T-helper 2 cell treated with Interferon-gamma antibody and Interleukin-4, amounts not matched to agents 100 ng/mL and 5 ng/mL, for 36 hours (primary cell): Measurements from ENCODE around the gene SLC66A1. TPM values are rescaled to one million over a fixed set of nuclear protein-coding genes. Genes with fewer than 3 reads are reported as not detected.

Experiments
- intact Hi-C: fragments of 100-400 bp; cut with micrococcal nuclease; formaldehyde crosslinking; loops from one replicate; pipeline ENCODE4 v1.15.1; 2023
- total RNA-seq: library from RNA; stranded (reverse); gene quantifications from 2 replicates; pipeline ENCODE4 v1.2.3, GENCODE V29; 2022

The SLC66A1 gene
- total RNA-seq, 1 donor from 2014 or later, result 6.0 TPM

- intact Hi-C loops, result no loop called here
Observed at GRCh38 chr1:19323987-19324664, 12.0 kb downstream of the SLC66A1 start.

- intact Hi-C loops, result no loop called here
Observed at GRCh38 chr1:19324665-19324990, 12.5 kb downstream of the SLC66A1 start.

DNA sequence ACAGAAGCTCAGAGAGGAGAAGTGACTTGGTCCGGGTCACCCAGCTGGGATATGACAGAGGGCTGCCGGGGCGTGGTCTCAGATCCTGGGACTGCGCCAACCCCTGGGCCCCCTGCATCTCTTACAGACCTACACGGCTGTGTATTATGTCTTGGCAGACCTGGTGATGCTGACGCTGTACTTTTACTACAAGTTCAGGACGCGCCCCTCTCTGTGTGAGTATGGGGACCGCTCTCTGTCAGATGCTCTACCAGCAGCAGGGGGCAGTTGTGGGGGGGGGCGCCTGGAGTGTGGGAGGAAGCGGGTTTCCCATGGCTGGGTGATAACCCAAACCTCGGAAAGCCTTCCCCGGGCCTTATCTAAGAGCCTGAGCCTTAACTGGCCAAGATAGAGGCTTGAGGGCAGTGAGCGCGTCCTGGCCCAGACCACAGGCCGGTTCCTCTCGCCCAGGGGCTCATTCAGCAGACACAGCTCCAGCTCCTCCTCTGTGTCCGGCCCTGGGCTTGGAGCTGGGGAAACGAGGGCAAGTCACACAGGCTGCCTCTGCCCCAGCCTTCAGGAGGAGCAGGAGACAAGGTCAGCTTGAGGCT lies 13.3 kb downstream of the SLC66A1 start:
- intact Hi-C loops, result no loop called here

DNA sequence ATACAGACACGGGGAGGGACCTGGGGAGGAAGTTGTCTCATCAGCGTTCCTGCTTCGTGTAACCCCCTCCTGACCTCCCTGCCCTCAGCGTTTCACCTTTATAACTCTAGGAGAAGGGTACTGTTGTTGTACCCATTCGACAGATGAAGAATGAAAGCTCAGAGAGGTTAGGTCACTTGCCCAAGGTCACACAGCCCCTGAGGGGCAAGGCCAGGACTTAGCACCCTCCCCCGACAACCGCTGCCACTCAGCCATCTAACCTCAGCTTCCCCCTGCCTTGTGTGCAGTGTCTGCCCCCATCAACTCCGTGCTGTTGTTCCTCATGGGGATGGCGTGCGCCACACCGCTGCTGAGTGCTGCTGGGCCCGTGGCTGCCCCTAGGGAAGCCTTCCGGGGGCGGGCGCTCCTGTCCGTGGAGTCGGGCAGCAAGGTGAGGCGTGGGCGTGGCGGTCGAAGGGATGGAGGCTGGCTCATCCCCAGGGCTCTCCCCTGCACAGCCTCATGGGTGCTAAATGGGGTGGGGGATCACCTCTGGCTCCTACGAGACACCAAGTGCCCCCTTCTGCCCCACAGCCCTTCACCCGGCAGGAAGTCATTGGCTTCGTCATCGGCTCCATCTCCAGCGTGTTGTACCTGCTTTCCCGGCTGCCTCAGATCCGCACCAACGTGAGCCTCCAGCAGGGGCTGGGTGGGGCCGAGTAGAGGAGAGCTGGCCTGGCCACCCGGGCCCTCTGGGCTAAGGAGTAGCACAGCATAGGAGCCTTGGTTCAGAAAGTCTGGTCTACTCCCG lies 14.0 kb downstream of the SLC66A1 start:
- intact Hi-C loops, result no loop called here

- intact Hi-C loops, result no loop called here
Observed at GRCh38 chr1:19326748-19327065, 14.6 kb downstream of the SLC66A1 start.

- intact Hi-C loops, result no loop called here
Observed at GRCh38 chr1:19327301-19327700, 15.2 kb downstream of the SLC66A1 start.

DNA sequence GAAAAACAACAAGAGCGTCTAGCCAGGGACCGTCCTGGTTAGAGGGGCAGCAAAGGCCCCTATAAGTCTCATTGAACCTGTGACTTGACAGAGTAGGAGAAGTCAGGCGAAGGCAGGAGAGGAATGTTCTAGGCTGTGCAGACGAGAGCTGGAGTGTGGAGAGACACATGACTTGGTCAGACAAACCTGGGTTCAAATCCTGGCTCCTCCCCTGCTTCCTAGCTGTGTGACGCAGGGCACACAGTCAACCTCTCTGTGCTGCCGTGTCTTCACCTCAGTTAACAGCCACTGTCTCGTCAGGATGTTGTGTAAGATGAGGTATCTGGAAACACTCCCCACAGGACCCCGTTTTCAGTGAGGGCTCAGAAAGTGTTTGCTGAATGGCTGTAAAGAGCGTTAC lies 15.6 kb downstream of the SLC66A1 start:
- intact Hi-C loops, result no loop called here

- intact Hi-C loops, result no loop called here
Observed at GRCh38 chr1:19328486-19328885, 16.4 kb downstream of the SLC66A1 start.

DNA sequence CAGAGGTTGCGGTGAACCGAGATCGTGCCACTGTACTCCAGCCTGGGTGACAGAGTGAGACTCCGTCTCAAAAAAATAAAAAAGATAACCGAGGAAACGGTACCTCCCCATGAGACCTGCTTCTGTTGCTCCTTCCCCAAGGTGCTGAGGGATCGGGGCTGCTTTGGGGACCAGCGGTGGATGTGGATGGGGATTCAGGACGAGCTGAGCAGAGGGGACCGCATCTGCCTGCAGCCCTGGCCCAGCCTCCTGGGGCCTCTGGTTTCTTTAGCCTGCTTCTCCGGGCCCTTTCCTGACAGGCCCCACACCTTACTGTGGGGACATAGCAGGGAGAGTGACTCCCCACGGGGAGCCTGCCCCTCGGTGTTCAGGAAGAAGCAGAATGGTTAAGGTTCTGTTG lies 17.1 kb downstream of the SLC66A1 start:
- intact Hi-C loops, result no loop called here

DNA sequence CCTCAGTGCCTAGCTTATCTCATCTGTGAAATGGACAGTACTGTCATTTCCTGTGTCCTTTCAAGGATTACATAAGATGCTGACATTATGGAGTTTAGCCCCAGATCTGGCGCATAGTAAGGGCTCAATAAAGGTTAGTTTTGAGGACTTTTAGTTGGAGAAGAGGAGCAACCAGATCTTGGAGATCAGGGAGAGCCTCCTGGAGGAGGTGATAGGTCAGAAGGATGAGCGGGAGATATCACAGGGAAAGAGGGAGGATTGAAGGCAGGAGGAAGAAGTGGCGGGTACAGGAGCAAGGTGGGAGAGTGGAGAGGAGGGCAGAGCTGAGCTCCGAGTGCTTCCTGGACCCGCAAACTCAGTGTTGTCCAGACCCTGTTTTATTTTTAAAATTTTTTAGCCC lies 17.5 kb downstream of the SLC66A1 start:
- intact Hi-C loops, result no loop called here

DNA sequence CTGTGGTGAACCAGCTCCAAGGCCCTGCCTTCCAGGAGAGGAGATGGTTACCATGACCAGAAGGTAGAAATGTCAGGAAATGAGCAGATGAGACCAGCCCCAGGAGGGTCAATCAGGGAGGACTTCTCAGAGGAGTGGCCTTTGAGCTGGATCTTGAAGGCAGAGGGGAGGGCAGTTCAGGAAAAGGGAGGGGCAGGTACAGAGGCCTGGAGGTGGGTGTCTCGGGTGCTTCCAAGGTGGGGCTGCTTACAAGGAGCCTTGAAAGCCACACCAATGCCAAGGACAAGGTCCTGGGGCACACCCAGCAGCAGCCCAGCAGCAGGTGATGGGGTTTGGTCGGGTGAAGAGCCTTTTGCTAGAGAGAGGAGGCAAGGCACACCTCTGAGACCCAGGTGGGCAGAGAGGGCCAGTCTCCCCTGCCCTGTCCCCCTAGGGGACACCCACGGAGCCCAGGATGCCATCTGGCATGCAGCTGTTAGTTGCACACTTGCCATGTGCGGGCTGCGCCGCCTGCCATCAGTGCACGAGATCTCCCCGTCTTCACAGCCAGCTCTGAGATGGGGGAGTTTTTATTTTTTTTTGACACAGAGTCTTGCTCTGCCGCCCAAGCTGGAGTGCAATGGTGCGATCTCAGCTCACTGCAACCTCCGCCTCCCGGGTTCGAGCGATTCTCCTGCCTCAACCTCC lies 18.5 kb downstream of the SLC66A1 start:
- intact Hi-C loops, result no loop called here

- intact Hi-C loops, result no loop called here
Observed at GRCh38 chr1:19331262-19331878, 19.2 kb downstream of the SLC66A1 start.

DNA sequence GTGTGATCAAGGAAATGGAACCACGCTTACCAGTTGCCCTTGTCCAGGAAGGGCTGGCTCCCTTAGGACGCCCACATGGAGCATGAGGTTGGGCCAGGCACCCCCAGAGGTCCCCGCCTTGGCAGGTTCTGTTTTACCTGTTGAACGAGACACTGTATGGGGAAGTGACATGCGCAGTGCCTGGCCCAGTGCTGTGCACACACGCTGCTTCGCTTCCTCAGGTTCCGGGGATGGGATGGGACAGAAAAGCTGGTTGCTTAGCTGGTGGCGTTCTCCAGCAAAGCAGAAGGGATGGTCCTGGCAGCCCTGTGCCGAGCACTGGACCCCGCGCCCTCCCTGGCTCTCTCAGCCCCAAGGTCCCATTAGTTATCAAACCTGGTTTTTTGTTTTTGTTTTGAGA lies 20.7 kb downstream of the SLC66A1 start:
- intact Hi-C loops, result no loop called here

DNA sequence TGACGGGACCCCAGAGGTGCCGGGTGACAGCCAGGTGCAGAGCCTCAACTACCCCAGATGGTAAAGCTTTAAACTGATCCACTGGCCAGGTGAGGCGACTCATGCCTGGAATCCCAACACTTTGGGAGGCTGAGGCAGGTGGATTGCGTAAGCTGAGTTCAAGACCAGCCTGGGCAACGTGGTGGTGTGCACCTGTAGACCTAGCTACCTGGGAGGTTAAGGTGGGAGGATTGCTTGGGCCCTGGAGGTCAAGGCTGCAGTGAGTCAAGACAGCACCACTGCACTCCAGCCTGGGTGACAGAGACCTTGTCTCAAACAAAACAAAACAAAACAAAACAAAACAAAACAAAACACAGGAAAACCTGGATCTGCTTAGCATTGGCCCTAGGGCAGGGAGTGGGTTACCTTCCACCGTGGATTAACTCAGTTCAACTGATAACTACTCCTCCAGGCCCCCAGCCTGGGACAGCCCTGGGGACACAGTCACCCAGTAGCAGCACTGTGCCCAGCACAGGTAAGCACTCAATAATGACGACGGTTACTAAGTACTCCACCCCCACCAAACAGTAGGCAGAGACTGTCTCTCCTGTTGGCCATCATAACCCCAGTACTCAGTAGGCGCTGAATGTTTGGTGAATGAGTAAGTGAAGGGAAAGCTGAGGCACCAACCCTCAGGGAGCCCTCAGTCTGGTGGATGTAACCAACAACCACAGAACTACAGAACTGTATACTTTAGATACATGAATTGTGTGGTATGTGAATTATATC lies 21.6 kb downstream of the SLC66A1 start:
- intact Hi-C loops, result no loop called here

GRCh38 chr1:19336543-19336942 lies 24.4 kb downstream of the SLC66A1 start:
- intact Hi-C loops, result no loop called here

- intact Hi-C loops, result no loop called here
Observed at GRCh38 chr1:19337289-19337688, 25.2 kb downstream of the SLC66A1 start.

DNA sequence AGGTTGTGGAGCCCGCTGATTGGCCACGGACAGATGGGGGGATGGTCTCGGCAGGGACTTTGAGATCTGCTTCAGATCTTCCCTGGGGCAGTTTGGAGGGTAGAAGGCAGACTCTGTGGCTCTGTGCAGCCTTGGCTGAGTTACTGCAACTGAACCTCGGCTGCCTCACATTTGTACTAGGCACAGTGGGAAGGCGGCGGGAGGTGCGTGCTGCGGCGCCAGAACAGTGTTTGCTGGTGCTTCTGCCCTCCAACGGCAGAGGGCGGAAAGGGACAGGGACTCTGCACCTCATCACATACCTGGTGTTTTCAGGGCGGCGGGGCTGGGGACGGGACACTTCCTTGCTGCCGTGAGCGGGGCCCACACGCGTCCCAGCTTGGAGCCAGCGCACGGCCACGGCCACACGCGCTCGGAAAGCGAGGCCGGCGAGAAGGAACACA lies 26.2 kb downstream of the SLC66A1 start:
- intact Hi-C loops, result no loop called here

DNA sequence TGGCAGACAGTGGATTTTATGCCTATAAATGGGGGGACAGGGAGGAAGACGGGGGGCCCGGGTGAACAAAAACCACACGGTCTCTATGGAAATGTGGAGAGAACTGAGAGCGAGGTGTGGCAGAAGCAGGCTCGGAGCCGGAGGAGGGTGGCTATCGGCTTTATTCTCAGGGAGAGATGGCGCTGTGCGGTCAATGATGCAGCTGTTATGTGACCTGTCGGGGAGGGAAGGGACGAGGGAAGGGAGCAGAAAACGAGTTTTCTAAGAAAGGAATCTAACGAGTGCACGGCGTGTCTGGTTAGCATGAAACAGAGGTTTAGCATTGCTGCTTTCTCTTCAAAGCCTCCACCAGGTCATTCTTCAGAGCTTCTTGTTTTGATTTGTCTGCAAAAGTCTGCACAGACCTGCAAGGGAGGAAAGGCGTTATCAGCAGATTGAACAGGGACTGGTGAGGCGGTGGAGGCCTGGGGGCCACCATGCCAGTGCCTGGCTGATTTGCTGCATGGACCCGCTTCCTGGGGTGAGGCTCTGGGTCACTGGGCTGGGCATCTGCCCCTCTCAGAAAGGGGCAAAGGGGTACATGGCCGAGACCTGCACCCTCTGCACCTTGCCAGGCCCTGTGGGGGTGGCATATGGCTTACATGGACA lies 27.2 kb downstream of the SLC66A1 start:
- intact Hi-C loops, result no loop called here

- intact Hi-C loops, result loop anchor here (5.0 kb wide), 1 partner anchor 312 kb away; no protein-coding TSS in a partner anchor
Observed at GRCh38 chr1:19340387-19340937, 28.3 kb downstream of the SLC66A1 start.
